HG02571 (cell line): ENCODE results near the gene LRIF1.
"Not testable (repeated sequence)": the region's sequence is repeated elsewhere in the genome, so short reads cannot be mapped to it uniquely, and the experiment has no call there.

Source experiments
- ATAC-seq: cut with Tn5 transposase; IDR thresholded peaks from one replicate; pipeline ENCODE4 v1.9.1; 2021; ENCODE audit warnings: mild to moderate bottlenecking, moderate library complexity; ENCODE audit not compliant: unreplicated experiment

The LRIF1 gene, protein sequence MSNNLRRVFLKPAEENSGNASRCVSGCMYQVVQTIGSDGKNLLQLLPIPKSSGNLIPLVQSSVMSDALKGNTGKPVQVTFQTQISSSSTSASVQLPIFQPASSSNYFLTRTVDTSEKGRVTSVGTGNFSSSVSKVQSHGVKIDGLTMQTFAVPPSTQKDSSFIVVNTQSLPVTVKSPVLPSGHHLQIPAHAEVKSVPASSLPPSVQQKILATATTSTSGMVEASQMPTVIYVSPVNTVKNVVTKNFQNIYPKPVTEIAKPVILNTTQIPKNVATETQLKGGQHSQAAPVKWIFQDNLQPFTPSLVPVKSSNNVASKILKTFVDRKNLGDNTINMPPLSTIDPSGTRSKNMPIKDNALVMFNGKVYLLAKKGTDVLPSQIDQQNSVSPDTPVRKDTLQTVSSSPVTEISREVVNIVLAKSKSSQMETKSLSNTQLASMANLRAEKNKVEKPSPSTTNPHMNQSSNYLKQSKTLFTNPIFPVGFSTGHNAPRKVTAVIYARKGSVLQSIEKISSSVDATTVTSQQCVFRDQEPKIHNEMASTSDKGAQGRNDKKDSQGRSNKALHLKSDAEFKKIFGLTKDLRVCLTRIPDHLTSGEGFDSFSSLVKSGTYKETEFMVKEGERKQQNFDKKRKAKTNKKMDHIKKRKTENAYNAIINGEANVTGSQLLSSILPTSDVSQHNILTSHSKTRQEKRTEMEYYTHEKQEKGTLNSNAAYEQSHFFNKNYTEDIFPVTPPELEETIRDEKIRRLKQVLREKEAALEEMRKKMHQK

DNA sequence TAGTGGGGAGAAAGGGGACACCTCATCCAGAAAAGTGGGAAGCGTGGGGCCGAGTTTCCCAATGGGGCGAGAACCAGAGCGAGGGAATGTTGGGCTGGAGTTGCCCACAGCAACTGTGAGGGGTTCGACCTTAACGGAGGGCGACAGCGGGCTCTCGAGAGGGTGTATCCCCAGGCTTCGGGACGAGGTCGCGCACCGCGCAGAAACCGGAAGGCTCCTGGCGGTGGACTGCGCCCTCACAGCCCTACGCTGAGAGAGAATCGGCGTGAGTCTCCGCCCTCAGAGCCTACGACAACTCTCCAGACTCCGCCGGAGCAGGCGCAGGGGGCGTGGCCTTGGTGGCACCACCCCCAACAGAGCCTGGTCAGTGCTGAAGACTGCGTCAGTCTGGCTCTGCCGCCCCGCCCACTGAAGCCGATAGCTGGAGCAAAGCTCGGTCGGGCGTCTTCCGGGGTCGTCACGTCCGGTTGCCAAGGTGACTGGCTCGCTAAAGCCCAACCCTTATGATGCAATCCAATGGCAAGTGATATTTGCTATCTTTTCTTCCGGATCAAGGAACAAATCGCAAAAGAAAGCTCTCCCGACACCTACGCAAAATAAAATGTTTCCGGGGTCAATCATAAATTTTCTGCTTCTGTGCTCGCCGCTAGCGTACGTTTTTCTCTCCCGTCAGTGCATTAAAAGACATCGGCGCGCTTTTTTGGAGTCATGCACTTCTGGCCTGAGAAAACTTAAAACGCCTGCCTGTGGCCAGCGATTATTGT is at the start of gene LRIF1:
Gene LRIF1 (minus strand): TSS at position 232 of the 764 bp plus-strand sequence. CDS start 234 bp downstream, outside the sequence.
- peak; percentile 95 for ATAC-seq

DNA sequence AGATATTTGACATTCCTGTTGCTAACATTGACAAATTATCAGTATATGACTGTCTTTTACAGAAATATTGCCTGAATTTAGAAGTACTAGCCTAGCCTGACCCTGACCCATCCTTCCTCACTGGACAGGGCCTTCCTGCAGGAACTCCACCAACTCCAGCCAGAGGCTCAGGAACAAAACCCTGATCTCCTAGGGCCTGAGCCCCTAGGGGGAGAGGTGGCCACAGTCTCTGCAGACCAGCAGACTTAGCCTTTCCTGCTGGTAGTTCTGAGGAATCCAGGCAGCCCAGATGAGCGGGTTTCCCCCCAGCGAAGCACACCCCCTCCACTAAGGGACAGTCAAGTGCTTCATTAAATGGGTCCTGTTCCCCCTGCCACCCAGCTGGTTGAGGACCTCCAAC is 44.3 kb upstream of the LRIF1 start:
- ATAC-seq: no peak

DNA sequence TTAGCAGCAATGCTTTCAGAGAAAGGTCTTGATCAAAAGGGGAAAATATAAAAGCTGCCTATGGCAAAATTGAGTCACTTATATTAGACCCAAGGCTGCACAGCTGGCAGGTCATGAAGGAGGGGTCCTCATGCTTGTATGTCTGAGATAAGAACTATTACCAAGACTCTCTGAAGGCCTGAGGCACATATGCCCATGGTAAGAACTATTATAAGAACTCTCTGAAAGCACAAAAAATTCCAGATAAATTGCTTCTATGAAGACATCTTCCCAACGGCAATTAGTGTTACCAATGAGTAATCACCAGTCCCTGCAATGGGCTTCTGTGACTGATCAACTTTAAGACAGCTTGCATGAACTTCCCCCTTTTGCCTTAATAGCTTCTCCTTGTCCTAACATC is 42.8 kb upstream of the LRIF1 start:
- ATAC-seq: no peak

DNA sequence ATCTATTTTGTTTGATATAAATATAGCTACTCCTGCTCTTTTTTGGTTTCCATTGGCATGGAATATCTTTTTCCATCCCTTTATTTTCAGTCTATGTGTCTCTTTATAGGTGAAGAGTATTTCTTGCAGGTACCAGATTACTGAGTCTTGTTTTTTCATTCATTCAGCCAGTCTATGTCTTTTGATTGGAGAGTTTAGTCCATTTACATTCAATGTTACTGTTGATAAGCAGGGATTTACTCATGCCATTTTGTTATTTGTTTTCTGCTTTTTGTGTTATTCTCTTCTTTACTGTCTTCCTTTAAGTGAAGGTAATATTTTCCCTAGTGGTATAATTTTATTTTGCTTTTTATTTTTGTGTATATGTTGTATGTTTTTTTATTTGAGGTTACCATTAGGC is 35.9 kb upstream of the LRIF1 start:
- not testable (repeated sequence) for ATAC-seq

DNA sequence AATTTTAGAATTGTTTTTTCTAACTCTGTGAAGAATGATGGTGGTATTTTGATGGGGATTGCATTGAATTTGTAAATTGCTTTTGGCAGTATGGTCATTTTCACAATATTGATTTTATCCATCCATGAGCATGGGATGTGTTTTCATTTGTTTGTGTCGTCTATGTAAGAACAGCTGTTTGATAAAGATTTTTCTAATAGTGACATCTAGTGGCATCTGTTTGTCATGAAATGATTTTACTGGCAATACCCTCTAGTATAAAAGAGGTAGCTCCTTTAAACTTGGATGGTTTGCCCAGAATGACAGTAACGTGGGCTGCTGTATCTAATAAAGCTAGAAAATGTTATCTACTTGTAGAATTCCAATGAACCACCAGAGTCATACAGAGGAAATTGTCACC is 28.6 kb upstream of the LRIF1 start:
- ATAC-seq: not testable (repeated sequence)

DNA sequence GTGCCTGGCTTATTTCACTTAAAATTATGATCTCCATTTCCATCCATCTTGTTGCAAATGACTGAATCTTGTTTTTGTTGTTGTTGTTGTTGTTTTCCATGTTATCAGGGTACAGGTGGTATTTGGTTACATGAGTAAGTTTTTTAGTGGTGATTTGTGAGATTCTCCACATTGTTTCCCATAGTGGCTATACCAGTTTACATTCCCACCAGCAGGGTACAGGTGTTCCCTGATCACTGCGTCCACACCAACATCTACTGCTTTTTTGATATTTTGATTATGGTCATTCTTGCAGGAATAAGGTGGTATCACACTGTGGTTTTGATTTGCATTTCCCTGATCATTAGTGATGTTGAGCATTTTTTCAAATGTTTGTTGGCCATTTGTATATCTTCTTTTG is 27.6 kb upstream of the LRIF1 start:
- ATAC-seq: not testable (repeated sequence)

DNA sequence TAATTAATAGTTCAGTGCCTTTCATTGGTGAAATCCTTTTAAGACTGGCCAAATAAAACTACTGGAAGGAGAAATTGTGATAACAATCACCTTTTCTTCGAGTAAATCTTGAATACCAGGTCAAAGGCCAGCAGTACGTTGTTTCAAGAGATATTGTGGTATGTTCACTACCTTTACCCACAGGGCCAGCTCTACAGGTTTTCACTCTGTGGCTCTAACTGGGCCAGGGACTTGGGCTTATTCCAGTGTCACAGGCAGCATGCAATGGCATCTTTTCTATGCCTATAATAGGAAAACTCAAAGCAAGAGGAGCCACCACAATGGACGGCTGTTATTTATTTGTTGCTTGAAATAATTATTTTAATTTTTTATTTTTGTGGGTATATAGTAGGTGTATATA is 26.8 kb upstream of the LRIF1 start:
- ATAC-seq: no peak

DNA sequence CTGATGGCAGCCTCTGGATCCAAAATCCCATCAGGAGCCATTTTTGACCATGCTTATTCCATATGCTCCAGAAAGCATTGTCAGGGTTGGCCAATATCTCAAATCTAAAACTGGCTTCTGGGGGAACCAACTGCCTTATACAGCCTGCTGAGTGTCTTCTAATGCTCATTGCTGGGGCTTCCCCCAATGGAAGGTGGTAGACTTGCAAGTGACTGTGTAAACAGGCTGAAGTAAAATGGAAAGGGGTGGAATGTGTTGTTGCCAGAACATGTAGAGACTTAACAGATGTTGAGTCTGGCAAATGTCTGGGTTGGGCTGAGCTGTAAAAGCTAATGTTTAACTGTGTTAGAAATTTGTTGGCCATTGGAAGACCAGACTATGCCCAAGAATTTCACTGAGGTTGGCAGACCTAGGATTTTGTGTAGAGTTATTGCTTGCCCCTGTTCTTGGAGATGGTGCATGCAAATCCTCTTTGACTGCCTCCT is 22.7 kb upstream of the LRIF1 start:
- ATAC-seq: no peak

DNA sequence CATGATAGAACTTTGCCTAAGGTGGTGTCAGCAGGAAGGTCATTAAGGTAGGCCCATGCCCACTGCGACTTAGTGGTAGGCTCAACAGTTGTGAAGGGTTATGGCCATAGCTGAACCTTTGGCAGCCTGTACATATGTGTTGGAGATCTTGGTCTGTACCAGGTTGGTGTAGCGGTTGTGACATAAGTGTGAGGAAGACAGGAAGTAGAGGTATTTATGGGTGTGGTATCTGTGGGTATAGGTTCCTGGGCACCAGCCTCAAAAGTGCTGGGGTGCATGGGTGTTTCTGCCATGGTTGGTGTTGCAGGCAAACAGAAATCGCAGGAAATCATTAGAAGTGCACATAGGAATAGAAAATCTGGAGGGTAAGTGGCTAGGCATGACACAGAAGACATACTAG is 18.6 kb upstream of the LRIF1 start:
- ATAC-seq: no peak

DNA sequence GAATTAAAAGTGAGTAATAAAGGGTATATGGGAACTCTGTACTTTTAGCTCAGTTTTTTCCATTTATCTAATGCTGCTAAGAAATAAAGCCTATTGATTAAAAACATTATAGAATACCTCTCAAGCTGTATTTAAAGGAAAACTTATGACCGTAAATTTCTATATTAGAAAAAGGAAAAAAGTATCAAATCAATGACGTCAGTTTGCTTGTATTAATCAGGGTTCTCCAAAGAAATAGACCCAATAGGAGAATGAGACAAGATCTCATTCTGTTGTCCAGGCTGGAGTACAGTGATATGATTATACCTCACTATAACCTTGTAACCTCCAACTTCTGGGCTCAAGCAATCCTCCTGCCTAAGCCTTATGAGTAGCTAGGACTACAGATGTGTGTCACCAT is 15.4 kb upstream of the LRIF1 start:
- ATAC-seq: no peak

DNA sequence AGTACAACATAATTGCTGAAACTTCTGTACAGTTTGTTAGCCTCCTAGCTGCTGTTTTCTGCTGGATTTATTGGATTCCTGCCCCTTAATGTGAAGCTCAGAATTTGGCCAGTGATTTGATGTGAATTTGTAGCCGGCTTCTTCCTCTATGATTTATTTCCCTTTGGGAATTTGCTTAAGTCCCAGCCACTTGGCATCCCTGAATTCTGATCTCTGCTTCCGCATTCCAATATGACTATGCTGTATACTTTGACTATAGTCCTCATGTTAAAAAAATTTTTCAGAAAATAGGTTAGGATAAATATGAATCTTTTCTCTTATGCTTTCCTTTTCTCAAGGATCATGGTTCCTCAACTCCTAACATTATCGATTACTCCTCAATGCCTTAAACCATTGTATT is 12.4 kb upstream of the LRIF1 start:
- ATAC-seq: no peak

DNA sequence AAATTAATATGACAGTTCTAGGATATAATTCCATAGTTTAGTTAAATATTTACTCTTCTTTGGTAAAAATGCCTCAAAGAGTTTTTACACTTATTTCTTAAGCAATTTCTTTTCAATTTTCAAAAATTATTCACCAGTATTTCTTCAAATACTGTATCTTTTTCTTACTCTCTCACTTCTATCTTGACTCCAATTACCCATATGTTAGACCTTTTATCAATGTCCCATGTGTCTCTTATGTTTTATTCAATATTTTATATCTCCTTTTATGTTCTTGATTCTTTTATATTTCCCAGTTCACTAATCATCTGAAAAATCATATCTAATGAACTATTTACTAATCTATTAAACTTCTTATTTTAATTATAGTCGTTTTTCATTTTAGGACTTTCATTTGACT is 11.5 kb upstream of the LRIF1 start:
- ATAC-seq: no peak

DNA sequence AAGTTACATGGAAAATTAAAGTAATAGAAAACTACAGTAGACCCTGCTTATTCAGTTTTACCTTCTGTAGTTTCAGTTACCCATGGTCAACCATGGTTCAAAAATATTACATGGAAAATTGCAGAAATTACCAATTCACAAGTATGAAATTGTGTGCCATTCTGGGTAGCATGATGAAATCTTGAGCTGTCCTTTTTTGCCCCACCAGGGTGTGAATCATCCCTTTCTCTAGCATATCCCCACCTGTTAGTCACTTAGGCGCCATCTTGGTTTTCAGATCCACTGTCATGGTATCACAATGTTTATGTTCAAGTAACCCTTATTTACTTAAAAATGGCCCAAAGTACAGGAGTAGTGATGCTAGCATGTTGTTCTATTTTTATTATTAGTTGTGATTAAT is 3.5 kb upstream of the LRIF1 start:
- no peak for ATAC-seq

DNA sequence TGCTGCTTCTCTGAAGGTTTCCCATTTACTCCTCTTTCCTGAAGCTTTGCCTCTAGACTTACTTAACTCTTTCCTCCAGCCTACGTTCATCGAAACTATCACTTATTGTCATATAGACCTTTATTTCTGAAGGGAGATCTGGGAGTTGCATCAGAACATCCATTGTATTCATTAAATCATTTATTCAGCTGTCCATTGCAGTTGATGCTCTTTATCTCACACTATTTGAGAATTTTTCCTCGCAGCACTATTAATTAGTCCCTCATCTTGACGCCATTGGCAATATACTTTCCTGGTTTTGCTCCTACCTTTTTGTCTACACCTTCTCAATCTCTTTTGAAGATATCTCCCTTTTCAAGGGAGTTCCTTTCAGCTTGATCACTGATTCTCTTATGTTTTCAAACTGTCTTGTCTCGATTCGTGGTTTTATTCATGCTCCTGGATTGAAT is 757 bp upstream of the LRIF1 start:
- no peak for ATAC-seq

DNA sequence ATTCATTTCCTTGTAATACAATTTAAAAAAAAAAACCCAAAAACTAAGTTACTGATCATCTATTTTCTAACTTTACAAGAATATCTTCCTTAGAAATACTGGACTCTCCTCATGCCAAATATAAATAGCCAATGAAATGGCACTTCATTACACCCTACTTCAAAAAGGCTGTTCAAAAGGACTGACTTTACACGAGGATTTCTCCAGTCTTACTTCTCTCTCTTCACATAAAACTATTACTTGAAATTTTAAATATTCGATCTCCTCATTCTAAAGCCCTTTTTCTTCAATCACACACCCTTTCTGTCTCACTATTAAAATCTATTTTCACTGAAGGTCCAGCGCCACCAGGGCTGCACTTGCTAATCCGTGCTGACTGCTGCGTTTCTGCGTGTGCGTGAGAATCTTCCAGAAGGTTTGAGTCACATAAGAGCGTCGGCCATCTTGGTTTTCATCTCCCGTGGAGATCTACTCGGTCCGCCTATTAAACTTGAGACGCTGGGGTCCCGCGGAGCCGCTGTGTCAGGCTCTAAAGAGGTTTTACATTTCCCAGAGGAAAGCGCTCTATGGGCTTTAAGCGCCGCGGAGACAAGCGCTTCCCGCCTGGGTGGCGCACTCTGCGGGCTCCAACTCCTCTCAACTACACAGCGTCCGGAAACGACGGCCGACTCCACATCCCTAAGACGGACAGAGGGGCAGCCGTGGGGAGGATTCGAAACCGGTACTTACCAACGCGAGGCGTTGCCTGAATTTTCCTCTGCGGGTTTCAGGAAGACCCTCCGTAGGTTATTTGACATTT is 631 bp downstream of the LRIF1 start:
- ATAC-seq: peak; percentile 36

DNA sequence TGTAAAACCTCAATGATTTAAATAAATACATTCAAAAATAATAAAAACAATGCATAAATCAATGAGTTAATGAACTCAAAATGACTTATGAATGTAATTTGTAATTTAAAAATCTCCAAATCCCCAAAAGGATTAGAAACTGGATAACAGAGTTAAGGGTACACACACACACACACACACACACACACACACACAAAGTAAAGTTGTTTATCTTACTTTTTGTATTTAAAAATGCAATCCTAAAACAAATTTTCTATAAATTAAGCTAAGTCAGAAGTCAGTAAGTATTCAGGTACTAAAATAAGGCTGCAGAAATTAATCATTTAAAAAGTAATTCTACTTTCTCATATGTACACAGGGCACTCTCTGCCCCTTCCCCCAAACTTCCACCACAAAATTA is 1.8 kb downstream of the LRIF1 start:
- ATAC-seq: no peak

DNA sequence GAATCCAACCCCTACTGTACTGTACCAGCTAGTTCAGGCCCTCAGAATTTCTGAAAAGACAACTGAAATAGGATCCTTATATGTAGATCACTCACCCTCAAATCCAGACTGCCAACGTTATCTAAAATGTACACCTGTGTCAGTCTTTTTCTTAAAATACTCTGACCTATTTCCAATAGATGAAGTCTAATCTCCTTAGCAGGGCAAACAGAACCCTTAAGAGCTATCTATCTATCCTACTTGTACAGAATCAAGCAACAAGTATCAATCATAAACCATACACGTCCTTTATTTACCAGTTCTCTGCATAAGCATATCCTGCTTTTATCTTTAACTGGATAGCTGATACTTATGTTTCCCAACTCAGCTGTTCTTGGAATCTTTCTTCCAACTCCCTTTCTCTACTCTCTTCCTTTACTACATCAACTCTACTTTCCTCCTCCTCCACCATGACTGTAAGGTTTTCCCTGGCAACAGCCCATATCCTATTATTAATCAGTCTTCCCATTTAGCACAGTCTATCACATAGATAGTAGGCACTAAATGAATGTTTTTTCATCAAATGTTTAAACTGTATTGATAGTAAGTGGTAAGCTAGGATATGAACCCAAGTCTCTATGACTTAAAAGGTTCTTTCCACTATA is 2.8 kb downstream of the LRIF1 start:
- no peak for ATAC-seq

DNA sequence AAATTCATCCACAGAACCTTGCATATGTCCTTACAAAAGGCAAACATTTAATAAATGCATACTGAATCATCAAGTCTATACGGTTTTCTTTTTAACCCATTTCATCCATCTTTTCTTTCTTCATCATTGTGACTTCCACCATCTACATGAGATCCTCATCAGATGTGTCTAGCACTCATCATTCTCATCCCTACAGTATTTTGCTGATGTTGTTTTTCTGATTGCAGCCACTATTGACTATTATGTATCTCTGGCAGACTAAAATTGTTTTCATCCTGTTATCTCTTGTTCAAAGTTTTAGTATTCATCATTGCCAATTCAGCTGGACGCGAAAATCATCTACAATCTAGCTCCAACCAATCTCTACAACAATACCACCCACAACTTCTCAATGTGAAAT is 5.9 kb downstream of the LRIF1 start:
- ATAC-seq: no peak

DNA sequence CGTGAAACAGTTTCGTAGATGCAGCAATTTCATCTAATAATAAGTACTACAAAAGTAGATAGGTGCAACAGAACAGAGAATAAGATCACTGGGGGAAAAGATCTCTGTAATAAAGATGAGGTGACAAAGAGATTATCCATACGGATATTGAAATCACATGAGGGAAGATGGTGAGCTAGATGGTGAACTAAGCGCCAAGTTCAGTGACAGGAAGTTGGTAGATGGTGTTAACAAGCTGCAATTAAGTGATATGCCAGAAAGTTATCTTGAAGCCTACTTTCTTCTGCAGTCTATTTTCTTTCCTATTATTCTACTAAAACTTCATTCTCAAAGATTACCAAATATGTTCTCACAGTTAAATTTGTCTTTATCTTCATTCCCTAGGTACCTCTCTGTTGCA is 7.1 kb downstream of the LRIF1 start:
- ATAC-seq: no peak

DNA sequence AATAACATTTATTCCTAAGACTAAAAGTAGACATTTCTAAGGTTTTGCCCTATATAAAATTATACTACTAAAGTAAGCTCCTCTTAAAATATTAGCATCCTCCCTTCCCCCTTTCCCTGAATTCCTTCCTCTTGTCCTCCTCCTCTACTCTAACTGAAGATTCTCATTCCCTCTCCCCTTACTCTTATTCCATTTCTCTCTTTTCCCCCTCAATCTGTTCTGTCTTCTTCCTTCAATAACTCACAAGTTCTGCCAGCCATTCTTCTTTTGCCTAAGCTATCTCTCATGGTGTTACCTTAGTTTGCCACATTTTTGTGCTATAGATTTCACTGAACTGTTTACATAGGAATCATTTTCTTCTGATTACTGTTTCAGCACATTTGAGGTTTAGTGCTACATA is 10.7 kb downstream of the LRIF1 start:
- no peak for ATAC-seq
